GM06990 (cell line): ENCODE data around the gene TRERF1.

ENCODE experiments used
- DNase-seq: peaks from one replicate; pipeline ENCODE4 v3.0.0-alpha.2; 2011; ENCODE audit not compliant: insufficient read length; ENCODE audit errors: extremely low read depth
- H3K27me3 ChIP-seq: replicated peaks from 2 replicates; pipeline ENCODE4 v1.6.0; 2011; ENCODE audit warnings: low read length; ENCODE audit not compliant: control insufficient read depth, insufficient read depth
- H3K36me3 ChIP-seq: 2 replicates; pipeline ENCODE4 v1.5.1; 2011; ENCODE audit warnings: low read length; ENCODE audit not compliant: control insufficient read depth, insufficient read depth
- H3K4me3 ChIP-seq: replicated peaks from 2 replicates; pipeline ENCODE4 v1.5.1; 2011; ENCODE audit warnings: low read depth, mild to moderate bottlenecking, control low read depth, low read length
- CTCF ChIP-seq: IDR thresholded peaks from 2 replicates; pipeline ENCODE4 v1.5.1; 2011; ENCODE audit warnings: low read length, control low read depth, mild to moderate bottlenecking, inconsistent platforms; ENCODE audit not compliant: insufficient read depth, poor library complexity, severe bottlenecking

TRERF1 gene

GRCh38 chr6:42451333-42452170 lies at the start of gene TRERF1:
Gene TRERF1 (minus strand): TSS chr6:42451926. CDS start chr6:42269590, 182,336 bp downstream.
- Histone ChIP-seq H3K36me3 (no peaks in the 10 kb centered on the region), H3K27me3 (no peaks in the 10 kb centered on the region), H3K4me3 (peak within 1 kb of the TSS; percentile 74)
- TF ChIP-seq CTCF: no peak
- DNase-seq: peak; percentile 89

GRCh38 chr6:42498473-42499128 lies 46.9 kb upstream of the TRERF1 start:
- no peak overlapping the region for H3K4me3 ChIP-seq
- TF ChIP-seq CTCF: no peak
- no peaks in the 10 kb centered on the region for H3K27me3 ChIP-seq
- no peak for DNase-seq
- no peaks in the 10 kb centered on the region for H3K36me3 ChIP-seq

GRCh38 chr6:42493914-42494539 lies 42.3 kb upstream of the TRERF1 start:
- Histone ChIP-seq H3K27me3 (no peaks in the 10 kb centered on the region), H3K36me3 (no peaks in the 10 kb centered on the region), H3K4me3 (no peak overlapping the region)
- no peak for DNase-seq
- TF ChIP-seq CTCF: no peak

GRCh38 chr6:42488129-42488528 lies 36.4 kb upstream of the TRERF1 start:
- no peaks in the 10 kb centered on the region for H3K27me3 ChIP-seq
- no peak for TF ChIP-seq CTCF

GRCh38 chr6:42484261-42484660 lies 32.5 kb upstream of the TRERF1 start:
- H3K4me3 ChIP-seq: no peak overlapping the region
- no peaks in the 10 kb centered on the region for H3K27me3 ChIP-seq
- no peak for DNase-seq
- no peak for TF ChIP-seq CTCF
- no peaks in the 10 kb centered on the region for H3K36me3 ChIP-seq

More at GRCh38 chr6:42488129-42488528, 36.4 kb upstream of the TRERF1 start:
- DNase-seq: no peak
- Histone ChIP-seq H3K4me3 (no peak overlapping the region), H3K36me3 (no peaks in the 10 kb centered on the region)
